Progenitor cell of endocrine pancreas (in vitro differentiated cells): ENCODE results near the gene PTCH1. TPM values are rescaled to one million over a fixed set of nuclear protein-coding genes. Genes with fewer than 3 reads are reported as not detected.

Experiments
- DNase-seq: peaks from one replicate; pipeline ENCODE4 v3.0.0; 2021; ENCODE audit warnings: low spot score; ENCODE audit not compliant: unreplicated experiment
- H3K27ac Mint-ChIP-seq: 2 replicates; pipeline ENCODE4 v1.8.0; 2021; ENCODE audit warnings: mild to moderate bottlenecking, moderate library complexity, mixed read lengths
- H3K27me3 Mint-ChIP-seq: 2 replicates; pipeline ENCODE4 v1.8.0; 2021; ENCODE audit warnings: mixed read lengths
- H3K36me3 Mint-ChIP-seq: 2 replicates; pipeline ENCODE4 v1.8.0; 2022; ENCODE audit warnings: mixed read lengths; ENCODE audit not compliant: insufficient read depth
- H3K4me1 Mint-ChIP-seq: 2 replicates; pipeline ENCODE4 v1.8.0; 2021; ENCODE audit warnings: low read depth, mixed read lengths
- H3K4me3 Mint-ChIP-seq: 2 replicates; pipeline ENCODE4 v1.8.0; 2021; ENCODE audit warnings: low read depth, mild to moderate bottlenecking, moderate library complexity, mixed read lengths
- H3K9me3 Mint-ChIP-seq: 2 replicates; pipeline ENCODE4 v1.8.0; 2021; ENCODE audit warnings: low read depth, mixed read lengths
- total RNA-seq: library from RNA; stranded (reverse); gene quantifications from 2 replicates; pipeline ENCODE4 v1.2.1, GENCODE V29; 2021
- TF ChIP-seq, protein P1 (sequence below): fragments of 200-600 bp; sonication (generic); IDR thresholded peaks from one replicate; pipeline ENCODE4 v1.5.0; 2021; ENCODE audit warnings: antibody characterized with exemption, mild to moderate bottlenecking; ENCODE audit not compliant: unreplicated experiment

PTCH1 gene
- total RNA-seq, 1 donor from 2014 or later, result 56.3 TPM

DNA sequence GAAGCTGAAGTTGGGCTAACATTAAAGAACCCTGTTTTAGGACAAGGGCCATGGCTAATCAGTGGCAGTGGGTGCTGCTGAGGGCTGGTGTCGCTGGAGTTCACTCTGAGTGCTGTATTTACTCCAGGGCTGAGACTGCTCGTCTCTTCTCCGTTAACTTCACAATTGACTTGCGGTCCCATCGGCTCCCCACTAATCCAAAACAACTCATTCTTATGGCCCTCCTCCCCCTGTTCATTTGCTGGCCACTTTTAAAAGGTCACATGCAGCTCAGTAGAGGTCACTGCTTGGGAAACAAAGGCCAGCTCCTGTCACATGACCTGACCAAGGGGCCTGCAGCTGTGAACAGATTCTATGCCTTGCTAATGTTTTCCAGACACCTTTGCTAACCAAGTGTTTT lies 38.4 kb downstream of the PTCH1 start:
- peaks cover 44% of the 10 kb centered on the region for H3K36me3 Mint-ChIP-seq
- TF ChIP-seq, protein P1, sequence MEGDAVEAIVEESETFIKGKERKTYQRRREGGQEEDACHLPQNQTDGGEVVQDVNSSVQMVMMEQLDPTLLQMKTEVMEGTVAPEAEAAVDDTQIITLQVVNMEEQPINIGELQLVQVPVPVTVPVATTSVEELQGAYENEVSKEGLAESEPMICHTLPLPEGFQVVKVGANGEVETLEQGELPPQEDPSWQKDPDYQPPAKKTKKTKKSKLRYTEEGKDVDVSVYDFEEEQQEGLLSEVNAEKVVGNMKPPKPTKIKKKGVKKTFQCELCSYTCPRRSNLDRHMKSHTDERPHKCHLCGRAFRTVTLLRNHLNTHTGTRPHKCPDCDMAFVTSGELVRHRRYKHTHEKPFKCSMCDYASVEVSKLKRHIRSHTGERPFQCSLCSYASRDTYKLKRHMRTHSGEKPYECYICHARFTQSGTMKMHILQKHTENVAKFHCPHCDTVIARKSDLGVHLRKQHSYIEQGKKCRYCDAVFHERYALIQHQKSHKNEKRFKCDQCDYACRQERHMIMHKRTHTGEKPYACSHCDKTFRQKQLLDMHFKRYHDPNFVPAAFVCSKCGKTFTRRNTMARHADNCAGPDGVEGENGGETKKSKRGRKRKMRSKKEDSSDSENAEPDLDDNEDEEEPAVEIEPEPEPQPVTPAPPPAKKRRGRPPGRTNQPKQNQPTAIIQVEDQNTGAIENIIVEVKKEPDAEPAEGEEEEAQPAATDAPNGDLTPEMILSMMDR, result no peak
- H3K4me1 Mint-ChIP-seq, result peaks cover 18% of the 10 kb centered on the region
- no peaks in the 10 kb centered on the region for H3K27me3 Mint-ChIP-seq
- H3K4me3 Mint-ChIP-seq, result no peak overlapping the region
- peak overlapping the region; percentile 47 for H3K27ac Mint-ChIP-seq
- DNase-seq, result no peak
- H3K9me3 Mint-ChIP-seq, result no peaks in the 10 kb centered on the region

DNA sequence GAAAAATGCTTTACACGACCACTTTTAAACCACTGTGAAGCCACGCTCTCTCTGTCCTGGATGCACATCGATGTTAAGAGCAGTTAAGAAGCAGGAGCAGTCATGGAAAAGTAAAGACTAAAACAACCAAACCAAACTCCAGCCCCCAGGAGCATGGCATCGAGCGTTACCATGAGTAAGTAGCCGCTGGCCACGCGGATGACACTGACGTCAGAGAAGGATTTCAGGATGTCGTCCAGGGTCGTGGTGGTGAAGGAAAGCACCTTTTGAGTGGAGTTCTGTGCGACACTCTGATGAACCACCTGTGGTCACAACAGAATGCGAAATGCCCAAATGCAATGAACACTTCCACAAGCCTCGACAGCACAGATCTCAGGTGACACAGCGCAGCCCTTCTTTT lies 38.9 kb downstream of the PTCH1 start:
- TF ChIP-seq, protein P1, result no peak
- Mint-ChIP-seq H3K27me3 (no peaks in the 10 kb centered on the region), H3K9me3 (no peaks in the 10 kb centered on the region), H3K4me3 (no peak overlapping the region), H3K27ac (peak overlapping the region; percentile 42), H3K4me1 (peaks cover 18% of the 10 kb centered on the region), H3K36me3 (peaks cover 45% of the 10 kb centered on the region)
- no peak for DNase-seq

DNA sequence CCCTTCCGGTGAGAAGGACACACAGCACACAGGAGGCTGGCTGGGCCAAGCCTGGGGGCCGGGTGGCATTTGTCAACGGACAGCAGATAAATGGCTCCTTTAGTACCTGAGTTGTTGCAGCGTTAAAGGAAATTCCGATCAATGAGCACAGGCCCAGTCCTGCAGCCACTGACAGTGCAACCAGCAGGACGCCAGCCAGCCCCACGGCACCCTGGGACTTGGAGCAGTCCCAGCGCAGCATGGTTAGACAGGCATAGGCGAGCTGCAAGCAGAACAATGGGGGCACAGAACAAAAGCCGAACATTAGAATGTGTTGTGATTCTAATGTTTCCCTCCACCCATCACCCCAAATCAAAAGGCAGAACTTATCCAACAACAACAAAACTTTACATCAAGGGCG lies 39.3 kb downstream of the PTCH1 start:
- peaks cover 46% of the 10 kb centered on the region for H3K36me3 Mint-ChIP-seq
- peak overlapping the region; percentile 42 for H3K27ac Mint-ChIP-seq
- no peak overlapping the region for H3K4me3 Mint-ChIP-seq
- no peaks in the 10 kb centered on the region for H3K9me3 Mint-ChIP-seq
- no peaks in the 10 kb centered on the region for H3K27me3 Mint-ChIP-seq
- no peak for DNase-seq
- TF ChIP-seq, protein P1, result no peak
- peaks cover 18% of the 10 kb centered on the region for H3K4me1 Mint-ChIP-seq

DNA sequence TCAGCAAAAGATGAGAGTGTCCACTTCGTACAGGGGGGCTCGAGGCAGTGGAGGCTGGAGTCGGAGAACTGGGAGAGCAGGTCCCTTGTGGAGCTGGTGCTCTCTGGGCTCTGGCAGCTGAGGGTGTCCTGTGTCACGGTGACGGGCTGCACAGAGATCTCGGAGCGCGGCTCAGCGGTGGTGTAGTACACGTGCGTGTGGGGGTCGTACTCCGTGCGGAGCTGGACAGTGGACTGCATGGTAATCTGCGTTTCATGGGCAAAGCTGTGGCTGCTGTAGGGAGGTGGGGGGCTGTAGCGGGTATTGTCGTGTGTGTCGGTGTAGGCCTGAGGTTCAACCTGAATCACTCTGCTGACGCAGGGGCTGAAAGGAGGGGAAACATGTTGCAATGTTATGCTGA lies 48.0 kb downstream of the PTCH1 start:
- no peak for DNase-seq
- H3K27ac Mint-ChIP-seq, result no peak overlapping the region
- H3K36me3 Mint-ChIP-seq, result peaks cover 51% of the 10 kb centered on the region
- H3K4me3 Mint-ChIP-seq, result no peak overlapping the region
- no peaks in the 10 kb centered on the region for H3K9me3 Mint-ChIP-seq
- TF ChIP-seq, protein P1, result no peak
- peaks cover 2% of the 10 kb centered on the region for H3K4me1 Mint-ChIP-seq
- no peaks in the 10 kb centered on the region for H3K27me3 Mint-ChIP-seq

DNA sequence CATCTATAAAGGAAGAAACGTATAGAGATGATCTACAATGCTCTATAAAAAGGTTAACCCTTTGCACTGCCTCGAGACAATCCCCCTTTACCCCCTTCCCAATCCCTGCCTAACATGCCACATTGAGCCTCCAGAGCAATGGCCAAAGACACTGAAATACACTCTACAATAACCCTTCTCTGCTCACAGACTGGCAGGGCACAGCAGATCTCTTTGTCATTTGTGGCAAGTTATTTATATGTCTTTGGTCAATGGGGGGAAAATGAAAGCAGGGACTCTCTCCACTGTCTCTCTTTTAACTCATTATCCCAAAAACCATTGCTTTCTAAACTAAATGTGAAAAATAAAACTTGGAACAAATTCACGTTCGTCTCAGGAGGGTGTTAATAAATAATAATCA lies 51.7 kb downstream of the PTCH1 start:
- peaks cover 57% of the 10 kb centered on the region for H3K36me3 Mint-ChIP-seq

More for the DNA sequence above, 51.7 kb downstream of the PTCH1 start:
- Mint-ChIP-seq H3K4me1 (peaks cover 20% of the 10 kb centered on the region), H3K9me3 (no peaks in the 10 kb centered on the region), H3K27me3 (no peaks in the 10 kb centered on the region), H3K4me3 (no peak overlapping the region), H3K27ac (no peak overlapping the region)
- TF ChIP-seq, protein P1, result no peak
- no peak for DNase-seq
